Measurements from ENCODE around the gene TMEM63C.

DNA sequence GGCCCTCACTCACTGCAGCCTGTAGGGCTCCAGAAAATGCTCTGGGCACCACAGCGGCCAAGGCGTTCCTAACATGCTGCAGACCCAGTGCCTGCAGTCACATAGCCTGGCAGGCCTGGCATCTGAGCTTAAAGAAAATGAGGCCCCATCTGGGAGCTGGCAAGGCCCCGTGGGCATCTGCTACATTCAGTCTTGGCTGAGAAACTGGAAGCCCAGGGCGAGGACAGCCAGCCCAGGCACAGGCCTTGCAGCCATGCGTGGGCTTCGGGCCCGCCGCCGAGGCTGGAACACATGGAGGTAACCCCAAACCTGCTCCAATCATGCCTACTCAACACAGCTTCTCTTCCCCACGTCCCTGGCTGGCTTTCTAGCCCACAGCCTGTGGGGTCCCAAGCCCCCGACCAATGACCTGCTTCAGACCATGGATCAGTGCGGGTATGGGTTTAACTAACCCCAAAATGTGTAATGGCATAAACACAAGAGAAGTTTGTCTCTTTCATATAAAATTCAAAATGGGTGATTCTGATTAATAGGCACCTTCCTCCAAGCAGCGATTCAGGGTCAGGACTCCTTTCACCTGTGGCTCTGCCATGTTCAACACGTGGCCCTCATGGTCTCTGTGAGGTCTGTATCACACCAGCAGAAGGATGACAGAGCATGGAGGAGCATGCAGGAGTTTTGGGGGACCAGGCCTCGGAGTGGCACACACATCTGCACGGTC, 83.0 kb downstream of the TMEM63C start:
- TF ChIP-seq, protein P1, sequence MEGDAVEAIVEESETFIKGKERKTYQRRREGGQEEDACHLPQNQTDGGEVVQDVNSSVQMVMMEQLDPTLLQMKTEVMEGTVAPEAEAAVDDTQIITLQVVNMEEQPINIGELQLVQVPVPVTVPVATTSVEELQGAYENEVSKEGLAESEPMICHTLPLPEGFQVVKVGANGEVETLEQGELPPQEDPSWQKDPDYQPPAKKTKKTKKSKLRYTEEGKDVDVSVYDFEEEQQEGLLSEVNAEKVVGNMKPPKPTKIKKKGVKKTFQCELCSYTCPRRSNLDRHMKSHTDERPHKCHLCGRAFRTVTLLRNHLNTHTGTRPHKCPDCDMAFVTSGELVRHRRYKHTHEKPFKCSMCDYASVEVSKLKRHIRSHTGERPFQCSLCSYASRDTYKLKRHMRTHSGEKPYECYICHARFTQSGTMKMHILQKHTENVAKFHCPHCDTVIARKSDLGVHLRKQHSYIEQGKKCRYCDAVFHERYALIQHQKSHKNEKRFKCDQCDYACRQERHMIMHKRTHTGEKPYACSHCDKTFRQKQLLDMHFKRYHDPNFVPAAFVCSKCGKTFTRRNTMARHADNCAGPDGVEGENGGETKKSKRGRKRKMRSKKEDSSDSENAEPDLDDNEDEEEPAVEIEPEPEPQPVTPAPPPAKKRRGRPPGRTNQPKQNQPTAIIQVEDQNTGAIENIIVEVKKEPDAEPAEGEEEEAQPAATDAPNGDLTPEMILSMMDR (conservative IDR thresholded peaks at IDR 0.05; ENCODE audit: low read depth, low read length): no peak
- TF ChIP-seq EZH2 (IDR thresholded peaks at IDR 0.05; ENCODE audit: borderline replicate concordance, low read depth, low read length, poor library complexity, severe bottlenecking): no peak

Data from A673 (cell line).